ENCODE measurements around the gene SMAD6.

Gene SMAD6

GRCh38 chr15:66777596-66778313, 75.7 kb downstream of the SMAD6 start:
- no peak for DNase-seq

- DNase-seq = no peak
Observed at GRCh38 chr15:66778314-66778665, 76.3 kb downstream of the SMAD6 start.

- no peak for DNase-seq
Observed at GRCh38 chr15:66778716-66779115, 76.7 kb downstream of the SMAD6 start.

- DNase-seq = no peak
Observed at GRCh38 chr15:66779331-66780009, 77.4 kb downstream of the SMAD6 start.

DNA sequence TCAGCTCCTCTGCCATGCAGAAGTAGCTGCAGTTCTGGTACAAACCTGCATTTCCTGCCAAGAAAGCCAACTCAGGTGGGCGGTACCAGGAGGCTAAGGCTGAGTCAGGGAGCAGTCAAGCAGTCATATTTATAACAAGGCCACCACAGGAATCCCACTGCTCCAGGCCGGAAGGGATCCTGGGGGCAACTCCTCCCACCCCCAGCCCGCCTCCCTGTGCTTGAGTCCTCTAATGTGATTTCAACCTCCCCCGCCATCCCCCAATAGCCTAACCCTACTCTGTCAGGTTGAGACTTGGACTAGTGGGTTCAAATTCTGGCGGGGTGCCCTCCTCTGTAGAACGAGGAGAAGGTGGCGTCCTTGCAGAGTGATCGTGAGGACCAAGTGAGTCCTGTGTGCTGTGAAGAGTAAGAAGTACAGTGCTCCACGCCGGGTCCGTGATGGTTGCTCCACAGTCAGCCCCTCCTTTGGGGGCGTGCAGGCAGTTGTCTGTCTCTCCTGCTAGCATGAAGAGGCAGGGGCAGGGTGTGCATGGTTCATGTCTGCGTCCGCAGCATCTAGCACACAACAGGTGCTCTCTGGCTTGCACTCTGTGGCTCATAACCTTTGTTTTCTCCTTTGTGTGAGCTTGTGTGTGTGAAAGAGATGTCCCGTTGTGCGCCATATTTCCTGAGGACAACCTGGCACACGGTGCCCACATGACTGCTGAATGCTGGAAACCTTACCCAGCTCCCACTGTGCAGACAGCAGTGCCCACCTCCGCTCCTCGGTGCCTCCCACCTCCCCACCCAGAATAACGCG, 78.3 kb downstream of the SMAD6 start:
- DNase-seq = no peak

DNA sequence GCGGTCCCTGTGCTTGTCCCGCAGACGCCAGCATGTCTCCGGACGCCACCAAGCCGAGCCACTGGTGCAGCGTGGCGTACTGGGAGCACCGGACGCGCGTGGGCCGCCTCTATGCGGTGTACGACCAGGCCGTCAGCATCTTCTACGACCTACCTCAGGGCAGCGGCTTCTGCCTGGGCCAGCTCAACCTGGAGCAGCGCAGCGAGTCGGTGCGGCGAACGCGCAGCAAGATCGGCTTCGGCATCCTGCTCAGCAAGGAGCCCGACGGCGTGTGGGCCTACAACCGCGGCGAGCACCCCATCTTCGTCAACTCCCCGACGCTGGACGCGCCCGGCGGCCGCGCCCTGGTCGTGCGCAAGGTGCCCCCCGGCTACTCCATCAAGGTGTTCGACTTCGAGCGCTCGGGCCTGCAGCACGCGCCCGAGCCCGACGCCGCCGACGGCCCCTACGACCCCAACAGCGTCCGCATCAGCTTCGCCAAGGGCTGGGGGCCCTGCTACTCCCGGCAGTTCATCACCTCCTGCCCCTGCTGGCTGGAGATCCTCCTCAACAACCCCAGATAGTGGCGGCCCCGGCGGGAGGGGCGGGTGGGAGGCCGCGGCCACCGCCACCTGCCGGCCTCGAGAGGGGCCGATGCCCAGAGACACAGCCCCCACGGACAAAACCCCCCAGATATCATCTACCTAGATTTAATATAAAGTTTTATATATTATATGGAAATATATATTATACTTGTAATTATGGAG, 79.1 kb downstream of the SMAD6 start:
- DNase-seq = no peak

GRCh38 chr15:66782785-66783184, 80.7 kb downstream of the SMAD6 start:
- no peak for DNase-seq

- no peak for DNase-seq
Observed at GRCh38 chr15:66783314-66783713, 81.3 kb downstream of the SMAD6 start.

- DNase-seq = no peak
Observed at GRCh38 chr15:66783725-66784124, 81.7 kb downstream of the SMAD6 start.

DNA sequence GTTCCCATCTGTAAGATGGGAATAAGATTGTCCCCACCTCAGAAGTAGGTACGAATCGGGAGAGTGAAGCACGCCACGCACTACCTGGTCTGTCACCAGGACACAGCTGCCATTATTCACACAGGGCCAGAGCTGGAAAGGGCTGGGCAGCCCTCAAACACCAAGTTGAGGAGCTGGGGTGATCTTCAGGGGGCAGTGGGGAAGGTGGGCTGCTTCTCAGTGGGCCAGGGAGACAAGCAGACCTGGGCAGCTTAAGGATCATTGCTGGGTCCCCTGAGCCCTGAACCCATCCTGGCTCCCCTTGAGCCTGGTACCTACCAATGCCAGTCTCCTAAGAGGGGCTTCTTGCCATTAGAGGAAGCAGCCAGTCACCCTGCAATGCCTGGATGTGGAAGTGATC, 82.1 kb downstream of the SMAD6 start:
- no peak for DNase-seq

DNA sequence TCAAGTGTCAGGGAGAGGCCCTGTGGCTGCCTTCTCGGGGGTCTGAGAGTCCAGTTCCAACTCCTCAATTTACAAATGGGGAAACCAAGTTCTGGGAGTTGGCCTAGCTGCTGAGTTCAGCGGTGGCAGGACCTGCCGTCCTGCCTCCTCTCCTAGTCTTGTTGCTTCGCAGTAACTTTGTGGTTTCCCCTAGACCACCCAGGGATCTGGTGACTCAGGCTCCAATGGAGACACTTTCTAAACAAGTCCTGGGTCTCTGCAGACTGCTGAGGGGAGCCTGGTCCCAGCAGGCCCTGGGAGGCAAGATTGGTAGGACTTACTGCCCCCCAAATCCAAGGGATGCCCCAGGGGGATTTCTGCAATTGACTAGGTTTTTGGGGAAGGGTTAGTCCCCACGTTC, 83.6 kb downstream of the SMAD6 start:
- DNase-seq = no peak

DNA sequence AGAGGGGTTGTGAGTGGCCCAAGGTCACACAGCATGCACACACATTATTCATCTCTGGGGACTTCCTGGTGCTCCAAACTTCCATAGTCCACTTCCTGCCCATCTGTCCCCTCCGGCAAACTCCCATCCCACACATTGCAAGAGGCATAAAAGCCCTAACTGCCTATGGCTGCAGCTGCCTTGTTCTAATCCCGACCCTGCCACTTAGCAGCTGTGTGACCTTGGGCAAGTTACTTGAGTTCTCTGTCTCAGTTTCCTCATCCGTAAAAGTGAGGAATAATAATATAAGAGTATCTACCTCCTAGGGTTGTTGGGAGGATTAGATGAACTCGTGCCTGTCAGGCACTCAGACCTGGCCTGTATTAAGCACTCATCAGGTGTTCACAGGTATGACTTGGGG, 84.2 kb downstream of the SMAD6 start:
- DNase-seq = no peak

- DNase-seq = no peak
Observed at GRCh38 chr15:66786708-66787488, 84.9 kb downstream of the SMAD6 start.

- DNase-seq = no peak
Observed at GRCh38 chr15:66787489-66787871, 85.4 kb downstream of the SMAD6 start.

- no peak for DNase-seq
Observed at GRCh38 chr15:66788024-66788423, 86.0 kb downstream of the SMAD6 start.

- DNase-seq = no peak
Observed at GRCh38 chr15:66789029-66790025, 87.3 kb downstream of the SMAD6 start.

- DNase-seq = no peak
Observed at GRCh38 chr15:66795851-66796250, 93.8 kb downstream of the SMAD6 start.

DNA sequence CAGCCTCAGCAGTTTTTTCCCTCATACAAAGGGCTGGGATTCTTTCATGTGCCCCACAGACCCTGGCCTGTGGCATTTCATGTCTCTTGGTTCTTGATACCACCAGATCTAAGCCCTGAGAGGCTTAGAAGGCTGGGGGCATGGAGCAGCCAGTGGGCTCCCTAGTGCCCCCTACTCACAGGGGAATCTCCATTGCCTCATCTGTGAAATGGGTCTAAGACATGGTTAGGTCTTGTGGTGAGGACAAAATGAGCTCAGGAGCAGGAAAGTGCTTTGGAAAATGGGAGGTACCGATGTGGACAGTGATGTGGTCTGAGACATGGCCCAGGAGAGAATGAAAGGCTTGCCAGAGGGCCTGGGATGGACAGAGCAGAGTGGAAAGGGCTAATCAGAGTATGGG, 94.3 kb downstream of the SMAD6 start:
- DNase-seq = no peak

GRCh38 chr15:66797921-66798320, 95.9 kb downstream of the SMAD6 start:
- no peak for DNase-seq

DNA sequence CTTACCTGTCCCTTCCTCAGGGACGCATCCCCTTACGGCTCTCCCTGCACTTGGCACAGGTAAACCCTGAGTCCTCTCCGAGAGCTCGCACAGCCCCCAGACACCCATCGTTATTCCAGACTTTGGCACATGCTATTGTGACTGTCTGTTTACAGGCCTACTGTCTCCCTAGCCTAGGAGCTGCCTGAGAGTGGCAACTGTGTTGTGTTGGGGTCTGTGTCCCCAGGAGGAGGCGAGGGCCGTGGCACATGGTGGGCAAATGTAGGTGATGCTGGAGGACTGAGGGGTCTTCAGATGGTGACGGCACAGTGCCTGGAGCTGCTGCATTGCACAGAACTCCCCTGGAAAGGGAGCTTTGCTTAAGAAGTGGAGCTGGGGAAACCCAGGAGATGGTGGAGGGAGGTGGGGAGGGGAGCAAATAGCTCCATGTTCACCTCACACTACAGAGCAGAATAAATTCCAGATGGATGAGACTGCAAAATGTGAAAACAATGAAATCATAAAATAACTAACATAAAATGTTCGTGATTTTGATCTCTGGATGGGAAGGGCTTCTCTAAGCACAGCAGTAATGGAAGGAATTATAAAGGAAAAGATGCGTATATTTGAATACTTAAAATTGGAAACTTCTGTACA, 96.5 kb downstream of the SMAD6 start:
- no peak for DNase-seq

GRCh38 chr15:66799242-66799641, 97.2 kb downstream of the SMAD6 start:
- no peak for DNase-seq
